Stimulated activated naive CD4-positive, alpha-beta T cell treated with Interleukin-2 at 50 U/mL for 16 hours (primary cell): Measurements from ENCODE around the gene DNLZ.
"Not testable (repeated sequence)": the region's sequence is repeated elsewhere in the genome, so short reads cannot be mapped to it uniquely, and the experiment has no call there.

Experiments
- DNase-seq: peaks from one replicate; lab custom pipeline; 2025; lab: John Stamatoyannopoulos, UW

Gene DNLZ

DNA sequence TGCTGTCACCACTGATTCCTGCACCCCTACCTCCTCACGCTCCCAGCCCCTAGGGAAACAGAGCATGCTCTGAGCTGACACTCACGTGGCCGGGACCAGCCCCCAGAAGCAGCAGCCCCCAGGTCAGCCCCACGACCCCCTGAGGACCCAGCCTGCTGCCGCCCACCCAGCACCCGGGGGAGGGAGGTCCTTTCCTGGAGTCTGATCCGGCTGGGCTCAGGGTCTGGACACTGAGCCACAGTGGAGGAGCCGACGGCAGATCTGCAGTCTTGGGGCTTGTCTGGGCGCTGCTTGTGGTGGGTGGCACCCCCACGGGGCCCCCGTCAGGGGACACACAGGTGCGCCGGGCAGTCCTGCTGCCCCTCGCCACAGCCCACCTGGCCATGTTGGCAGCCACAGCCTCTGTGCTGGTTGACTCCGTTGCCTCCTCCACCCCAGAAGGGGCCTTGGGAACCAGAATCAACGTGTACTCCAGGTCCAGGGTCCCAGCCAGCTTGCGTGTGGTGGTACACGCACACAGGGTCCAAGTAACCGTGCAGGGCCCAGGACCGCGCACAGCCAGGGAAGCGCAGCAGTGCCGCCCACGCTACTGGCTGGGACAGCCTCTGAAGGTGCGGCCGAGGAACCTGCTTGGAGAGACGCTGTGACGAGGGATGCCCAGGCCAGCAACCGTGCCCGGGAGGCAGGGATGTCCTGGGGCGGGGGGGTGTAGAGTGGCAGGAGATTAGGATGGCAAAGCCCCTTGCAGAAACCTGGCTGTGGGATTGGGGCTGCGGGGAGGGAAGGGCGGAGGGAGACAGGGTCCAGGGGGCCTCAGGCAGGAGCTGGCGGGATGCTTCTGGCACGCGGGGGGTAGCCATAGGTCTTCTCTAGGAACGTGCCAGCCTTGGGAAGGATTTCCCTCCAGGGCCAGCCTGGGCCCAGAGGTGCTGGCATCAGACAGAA, 3.5 kb downstream of the DNLZ start:
- DNase-seq: no peak

DNA sequence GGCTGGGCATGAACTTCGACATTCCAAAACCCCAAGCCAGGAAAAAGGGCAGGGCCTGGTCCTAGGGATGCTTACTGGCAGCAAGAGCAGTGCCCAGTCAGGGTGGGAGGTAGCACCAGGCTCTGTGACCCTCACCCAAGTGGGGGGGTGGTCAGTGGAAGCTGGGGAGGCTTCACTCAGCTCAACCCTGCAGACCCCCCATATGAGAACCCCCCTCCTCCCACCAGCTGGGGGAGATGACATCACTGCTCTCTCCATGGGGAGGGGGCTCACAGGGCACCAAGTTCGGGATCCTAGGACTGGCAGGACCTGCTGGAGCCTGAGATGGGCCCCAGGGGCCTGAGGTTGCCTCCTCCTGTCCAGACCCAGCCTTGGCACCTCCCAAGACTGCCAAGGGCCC, 4.7 kb downstream of the DNLZ start:
- no peak for DNase-seq

DNA sequence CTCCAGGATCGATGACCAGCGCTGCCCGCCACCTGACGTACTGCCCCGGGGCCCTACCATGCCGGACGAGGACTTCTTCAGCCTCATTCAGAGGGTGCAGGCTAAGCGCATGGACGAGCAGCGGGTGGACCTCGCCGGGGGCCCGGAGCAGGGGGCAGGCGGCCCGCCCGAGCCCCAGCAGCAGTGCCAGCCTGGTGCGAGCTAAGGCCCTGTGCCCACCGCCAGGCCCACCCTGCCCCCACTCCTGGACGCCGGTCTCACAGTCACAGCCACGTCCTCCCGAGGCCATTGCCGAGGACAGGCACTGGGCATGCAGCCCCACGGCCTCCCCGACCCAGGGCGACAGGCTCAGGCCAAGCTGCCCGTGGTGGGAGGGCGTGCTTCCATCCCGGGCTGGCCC, 5.5 kb downstream of the DNLZ start:
- DNase-seq: no peak

DNA sequence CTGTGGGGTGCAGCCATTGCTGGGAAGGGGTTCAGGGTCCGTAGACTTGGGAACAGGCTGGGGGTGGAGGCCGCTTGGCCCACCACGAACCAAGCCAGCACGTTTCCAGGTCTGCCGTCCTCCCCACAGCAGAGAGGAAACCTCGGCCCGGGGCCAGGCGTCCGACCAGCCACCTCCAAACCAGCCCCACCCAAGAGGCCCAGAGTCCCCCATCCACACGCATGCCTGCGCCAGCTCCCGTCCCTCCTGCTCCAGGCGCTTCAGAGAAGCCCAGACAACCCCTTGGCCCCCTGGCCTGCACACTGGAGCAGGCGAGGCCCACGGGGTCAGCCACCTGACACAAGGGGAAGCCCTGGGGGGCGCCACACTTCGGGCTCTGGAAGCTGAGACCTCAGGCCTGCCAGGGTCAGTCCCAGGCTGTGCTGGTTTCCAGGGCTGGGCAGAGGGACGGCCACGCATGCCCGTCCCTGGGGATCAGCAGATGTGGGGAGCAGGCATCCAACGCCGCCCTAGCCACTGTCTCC, 6.3 kb downstream of the DNLZ start:
- no peak for DNase-seq

DNA sequence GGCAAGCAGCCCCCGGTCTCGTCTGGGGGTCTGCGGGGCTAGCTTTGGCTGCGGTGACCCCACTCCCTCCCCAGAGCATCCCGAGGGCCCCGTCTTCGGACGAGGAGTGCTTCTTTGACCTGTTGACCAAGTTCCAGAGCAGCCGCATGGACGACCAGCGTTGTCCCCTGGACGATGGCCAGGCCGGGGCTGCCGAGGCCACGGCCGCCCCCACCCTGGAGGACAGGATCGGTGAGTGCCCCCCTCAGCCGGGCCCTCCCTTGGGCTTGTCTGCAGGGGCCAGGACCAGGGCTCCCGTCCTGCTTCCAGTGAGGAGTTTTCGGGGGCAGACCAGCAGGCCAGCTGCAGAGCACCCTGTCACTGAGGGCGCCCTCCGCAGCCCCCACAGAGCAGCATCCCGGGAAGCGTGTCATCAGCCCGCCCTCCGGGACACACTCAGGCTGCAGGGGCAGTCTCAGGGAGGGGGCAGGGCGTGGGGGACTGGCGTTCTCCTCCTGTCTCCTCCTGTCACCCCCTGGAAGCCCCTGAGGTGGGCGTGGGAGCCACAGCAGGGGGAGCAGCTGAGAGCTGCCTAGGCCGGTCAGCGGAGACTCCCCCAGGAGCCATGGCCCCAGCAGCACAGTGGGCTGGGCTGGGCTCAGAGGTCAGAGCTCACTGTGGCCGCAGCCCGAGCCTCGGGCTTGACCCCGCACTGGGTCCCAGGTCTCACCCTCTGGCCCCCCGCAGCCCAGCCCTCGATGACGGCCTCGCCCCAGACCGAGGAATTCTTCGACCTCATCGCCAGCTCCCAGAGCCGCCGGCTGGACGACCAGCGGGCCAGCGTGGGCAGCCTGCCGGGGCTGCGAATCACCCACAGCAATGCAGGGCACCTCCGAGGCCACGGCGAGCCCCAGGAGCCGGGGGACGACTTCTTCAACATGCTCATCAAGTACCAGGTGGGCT, 7.7 kb downstream of the DNLZ start:
- DNase-seq: no peak

DNA sequence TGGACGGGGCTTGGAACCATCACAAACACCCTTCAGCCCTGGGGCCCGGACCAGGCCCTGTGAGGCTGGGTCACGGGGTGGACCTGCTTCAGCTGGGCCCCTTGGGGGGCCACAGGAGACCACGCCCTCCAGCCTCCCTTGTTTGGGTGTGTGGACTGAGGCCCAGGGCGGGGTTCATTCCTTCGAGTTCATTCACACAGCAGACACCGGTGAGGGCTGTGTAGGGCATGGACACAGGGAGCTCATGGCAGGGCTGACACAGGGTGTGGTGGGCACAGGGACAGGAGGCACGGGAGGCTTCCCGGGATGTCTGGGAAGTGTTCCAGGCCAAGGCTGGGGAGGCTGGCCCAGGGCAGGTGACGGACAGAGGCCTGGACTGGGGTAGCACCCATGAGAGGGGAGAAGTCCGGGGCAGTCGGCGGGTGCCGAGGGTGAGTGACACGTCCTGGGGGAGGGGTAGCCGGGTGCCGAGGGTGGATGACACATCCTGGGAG, 8.9 kb downstream of the DNLZ start:
- no peak for DNase-seq

DNA sequence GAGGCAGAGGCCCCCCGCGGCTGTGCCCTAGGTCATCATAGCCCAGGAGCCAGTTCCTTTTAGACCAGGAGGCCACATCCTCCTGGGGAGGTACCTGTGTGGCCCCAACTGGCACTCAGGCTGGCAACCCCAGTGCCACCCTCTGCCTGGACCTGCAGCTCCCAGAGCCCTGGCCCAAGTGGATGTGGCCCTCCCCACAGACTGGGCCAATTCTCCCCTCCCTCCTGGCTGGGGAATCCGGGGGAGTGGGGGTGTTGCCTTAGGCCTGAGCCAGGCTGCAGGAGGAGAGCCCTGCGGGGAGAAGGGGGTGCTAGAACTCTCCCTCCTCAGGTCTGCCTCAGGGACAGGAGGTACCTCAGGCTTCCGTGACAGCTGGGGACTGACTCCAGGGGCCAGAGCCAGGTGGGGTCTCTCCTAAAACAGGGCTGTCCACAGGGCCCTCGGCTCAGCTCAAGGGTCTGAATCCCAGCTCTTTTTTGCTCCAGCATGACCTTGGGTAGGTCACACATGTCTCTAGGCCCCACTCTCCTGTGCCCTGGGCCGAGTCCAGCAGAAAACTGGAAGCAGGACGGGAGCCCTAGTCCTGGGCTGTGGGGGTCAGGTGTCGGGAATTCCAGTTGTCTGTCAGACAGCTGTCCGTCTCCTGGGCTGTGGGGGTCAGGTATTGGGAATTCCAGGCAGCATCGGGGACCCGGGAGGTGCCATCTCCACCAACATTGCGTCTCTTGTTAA, 9.6 kb downstream of the DNLZ start:
- no peak for DNase-seq

DNA sequence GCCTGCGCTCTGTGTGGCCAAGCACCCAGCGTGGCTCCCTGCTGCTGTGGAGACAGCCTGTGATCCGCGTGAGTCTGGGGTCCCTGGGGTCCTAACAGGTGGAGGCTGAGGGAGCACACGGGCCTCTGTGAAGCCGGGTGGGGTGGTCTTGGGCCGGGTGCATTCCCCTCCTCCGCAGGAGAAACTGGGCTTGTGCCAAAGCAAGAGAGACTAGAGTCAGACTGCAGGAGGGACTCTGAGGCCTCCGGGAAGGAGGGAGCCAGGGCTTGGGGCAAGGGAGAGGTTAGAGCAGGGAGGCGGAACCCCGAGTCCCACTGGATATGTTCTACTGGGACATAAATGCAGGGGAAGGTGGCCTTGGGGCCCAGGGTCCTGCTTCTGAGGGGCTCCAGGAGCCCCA, 10.5 kb downstream of the DNLZ start:
- no peak for DNase-seq

DNA sequence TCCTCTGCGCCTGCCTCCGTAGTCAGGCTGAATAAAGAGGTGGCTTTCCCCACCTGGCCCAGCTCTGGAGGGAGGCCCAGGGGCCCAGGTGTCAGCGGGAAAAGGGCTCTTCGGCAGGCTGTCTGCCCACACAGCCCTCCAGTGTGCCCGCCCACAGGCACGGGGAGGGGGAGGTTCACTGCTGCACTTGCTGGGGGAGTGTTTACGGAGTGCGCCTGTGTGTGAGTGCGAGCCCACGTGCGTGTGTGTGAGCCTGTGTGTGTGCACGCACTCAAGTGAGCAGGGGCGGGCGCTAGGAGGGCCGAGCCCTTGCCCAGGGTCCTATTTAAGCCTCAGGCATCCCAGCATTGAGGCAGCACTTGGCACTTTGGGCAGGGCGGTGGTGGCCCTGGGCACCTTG, 10.9 kb downstream of the DNLZ start:
- DNase-seq: no peak

DNA sequence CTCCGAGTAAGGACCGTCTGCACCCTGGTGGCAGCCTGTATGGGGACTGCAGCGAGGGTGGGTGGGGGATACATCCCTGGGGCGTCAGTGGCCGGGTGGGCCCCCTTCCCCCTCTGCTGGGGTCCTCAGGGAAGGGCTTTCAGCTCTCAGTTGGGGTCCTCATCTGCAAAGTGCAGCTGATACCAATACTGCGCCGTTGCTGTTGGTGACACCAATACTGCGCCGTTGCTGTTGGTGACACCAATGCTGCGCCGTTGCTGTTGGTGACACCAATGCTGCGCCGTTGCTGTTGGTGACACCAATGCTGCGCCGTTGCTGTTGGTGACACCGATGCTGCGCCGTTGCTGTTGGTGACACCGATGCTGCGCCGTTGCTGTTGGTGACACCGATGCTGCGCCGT, 11.7 kb downstream of the DNLZ start:
- not testable (repeated sequence) for DNase-seq

DNA sequence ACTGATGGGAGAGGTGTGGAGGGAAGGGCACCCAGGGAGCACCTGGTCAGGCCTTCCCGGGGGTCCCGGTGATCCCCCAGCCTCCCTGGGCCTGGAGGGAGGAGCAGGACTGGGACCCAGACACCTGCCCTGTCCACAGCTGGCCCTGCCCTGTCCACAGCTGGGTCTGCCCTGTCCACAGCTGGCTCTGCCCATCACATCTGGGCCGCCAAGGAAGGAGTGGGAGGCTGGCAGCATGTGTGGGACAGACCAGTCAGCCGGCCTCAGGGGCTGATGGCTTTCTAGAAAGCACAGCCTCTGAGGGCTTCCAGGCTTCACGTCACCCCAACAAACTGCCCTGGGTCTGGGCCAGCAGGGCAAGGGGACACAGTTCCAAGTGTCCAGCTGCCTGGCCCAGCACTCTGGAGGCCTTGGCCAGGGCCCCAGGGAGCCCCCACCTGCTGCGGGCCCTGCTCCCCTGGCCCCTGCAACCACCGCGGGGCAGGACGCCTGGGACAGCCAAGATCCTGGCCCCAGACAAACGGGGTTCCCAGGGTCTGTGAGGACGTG, 12.2 kb downstream of the DNLZ start:
- DNase-seq: no peak

DNA sequence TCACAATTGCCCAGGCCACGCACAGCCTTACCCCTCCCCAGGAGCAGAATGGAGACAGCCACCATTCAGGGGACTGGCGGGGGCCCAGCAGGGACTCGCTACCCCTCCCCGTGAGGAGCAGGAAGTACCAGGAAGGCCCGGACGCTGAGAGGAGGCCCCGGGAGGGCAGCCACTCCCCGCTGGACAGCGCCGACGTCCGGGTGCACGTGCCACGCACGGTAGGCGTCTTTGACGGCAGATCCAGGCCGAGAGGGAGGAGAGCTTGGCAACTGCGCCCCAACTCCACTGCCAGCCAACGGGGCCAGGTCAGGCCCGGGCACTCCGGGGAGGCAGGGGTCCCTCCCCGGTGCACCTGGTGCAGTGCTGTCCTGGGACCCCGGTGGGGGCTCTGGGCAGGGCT, 14.0 kb downstream of the DNLZ start:
- no peak for DNase-seq

DNA sequence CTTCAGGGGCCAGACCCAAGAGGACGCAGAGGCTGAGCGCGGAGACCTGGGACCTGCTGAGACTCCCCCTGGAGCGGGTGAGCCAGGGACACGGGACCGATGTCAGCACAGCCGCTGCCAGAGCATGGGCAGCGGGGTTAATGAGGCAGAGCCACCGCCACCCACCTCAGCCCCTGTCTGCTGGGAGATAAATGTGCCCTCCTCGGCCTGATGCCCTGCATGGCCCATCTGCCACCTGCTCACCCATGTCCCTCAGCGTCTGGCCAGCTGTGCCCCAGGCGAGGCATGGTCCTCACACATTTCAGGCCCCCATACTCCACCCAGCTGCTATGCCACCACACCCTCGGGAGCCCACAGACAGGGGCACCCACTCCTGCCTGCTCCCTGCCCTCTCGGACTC, 14.9 kb downstream of the DNLZ start:
- no peak for DNase-seq

DNA sequence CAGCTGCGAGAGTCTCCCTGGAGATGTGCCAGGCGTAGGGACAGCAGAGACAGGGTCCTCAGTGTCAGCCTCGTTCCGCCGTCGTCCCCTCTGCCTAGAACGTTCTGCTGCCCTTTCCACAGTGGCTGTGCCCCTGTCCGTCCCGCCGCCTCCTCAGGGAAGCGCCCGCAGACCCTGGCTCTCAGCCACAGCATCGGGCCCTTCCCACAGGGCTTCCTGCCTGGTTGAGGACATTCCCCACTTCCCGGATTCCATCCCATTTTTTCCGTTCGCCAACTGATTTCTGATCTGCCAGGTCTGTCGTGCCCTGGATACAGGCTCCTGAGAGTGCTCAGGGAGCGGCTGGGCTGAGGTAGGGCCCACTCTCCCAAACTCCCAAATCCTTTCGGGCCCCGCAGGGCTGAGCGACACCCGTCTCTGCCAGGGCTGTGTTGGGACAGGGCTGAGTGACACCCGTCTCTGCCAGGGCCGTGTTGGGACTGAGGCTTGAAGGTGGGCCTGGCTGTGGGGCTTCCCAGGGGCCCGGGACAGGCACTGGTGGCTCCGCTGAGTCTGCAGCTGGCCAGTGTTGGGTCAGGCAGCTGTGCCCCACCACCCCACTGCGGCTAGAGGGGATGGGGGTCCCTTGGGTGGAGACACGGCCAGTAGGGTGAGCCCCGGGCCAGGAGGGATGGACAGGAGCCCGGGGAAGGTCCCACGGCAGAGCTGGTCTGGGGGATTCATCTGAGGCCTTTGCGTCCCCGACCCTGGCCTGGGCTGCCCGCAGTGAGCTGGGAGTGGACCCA, 15.9 kb downstream of the DNLZ start:
- DNase-seq: no peak

DNA sequence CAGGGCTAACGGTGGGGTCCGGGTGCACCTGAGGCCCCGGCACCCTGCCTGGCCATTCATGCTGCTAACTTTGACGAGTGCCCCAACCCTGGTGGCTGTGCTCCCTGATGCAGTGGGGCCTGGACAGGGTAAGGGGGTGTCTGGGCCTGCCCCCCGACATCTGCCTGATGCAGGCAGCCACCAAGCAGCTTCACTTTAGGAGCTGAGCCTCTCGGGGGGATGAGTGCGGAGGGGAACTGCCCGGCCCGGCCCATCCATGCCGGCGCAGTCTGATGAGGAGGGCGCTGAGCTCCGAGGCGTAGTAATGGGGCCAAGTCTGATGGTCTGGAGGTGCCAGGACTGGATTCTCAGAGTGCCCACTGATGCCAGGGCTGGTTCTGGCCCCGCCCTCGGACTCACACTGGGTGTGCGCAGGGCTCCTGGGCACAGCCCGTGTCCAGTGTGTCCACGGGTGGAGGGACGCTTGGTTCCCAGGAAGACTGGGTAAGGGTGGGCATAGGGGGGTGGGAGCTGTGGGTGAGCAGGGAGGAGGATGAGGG, 16.5 kb downstream of the DNLZ start:
- DNase-seq: no peak

DNA sequence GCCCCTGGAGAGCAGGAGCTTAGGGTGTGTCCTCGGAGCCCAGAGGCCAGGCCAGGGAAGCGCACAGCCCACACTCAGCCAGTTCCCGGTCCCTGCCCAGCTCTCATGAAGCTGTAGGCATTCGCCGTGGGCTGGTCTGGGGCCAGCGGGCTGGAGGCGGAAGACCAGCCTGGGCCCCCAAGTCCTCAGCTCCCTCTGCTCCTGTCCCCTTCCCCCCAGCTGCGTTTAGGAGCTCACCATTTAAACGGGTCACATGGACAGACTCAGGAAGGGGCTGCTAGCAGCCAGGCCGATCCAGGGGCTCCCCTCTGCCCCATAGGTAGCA, 17.4 kb downstream of the DNLZ start:
- DNase-seq: no peak

DNA sequence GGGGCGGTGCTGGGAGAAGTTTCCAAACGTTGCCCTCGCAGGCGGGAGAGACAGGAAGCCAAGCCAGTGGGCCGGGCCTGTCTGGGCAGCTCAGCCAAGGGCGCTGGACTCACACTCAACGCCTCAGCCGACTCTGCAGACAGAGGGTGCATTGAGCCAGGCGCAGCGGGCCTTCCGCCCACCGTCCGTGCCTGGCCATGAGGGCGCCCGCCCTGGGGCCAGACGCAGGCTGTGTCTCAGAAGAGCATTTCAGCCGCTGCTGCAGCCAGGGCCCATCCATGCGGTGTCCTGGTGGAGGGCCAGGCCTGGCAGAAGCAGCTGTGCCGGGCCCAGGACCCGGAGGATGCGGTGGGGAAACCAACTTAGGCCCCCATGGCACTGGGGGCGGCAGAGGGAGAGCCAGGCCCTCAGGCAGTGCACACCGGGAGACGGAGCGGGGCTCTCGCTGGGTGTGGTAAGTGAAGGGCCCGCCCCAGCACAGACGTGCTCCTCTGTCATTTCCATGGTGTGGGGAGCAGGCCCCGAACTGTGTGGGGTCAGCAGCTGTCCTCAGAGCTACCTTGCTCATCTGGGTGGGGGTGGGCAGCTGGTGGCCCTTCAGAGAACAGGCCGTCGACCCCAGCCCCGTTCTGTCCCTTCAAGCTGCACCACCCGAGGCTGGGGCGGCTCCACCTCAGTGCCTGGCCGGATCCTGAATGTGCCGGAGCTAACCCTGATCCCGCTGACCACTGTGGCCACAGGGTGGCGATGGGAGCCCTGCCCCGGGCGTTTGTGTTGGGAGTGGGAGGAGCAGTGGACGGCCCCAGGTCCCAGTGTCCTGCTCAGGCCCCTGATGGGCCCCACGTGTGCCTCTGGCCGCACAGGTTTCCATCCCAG, 18.0 kb downstream of the DNLZ start:
- no peak for DNase-seq

DNA sequence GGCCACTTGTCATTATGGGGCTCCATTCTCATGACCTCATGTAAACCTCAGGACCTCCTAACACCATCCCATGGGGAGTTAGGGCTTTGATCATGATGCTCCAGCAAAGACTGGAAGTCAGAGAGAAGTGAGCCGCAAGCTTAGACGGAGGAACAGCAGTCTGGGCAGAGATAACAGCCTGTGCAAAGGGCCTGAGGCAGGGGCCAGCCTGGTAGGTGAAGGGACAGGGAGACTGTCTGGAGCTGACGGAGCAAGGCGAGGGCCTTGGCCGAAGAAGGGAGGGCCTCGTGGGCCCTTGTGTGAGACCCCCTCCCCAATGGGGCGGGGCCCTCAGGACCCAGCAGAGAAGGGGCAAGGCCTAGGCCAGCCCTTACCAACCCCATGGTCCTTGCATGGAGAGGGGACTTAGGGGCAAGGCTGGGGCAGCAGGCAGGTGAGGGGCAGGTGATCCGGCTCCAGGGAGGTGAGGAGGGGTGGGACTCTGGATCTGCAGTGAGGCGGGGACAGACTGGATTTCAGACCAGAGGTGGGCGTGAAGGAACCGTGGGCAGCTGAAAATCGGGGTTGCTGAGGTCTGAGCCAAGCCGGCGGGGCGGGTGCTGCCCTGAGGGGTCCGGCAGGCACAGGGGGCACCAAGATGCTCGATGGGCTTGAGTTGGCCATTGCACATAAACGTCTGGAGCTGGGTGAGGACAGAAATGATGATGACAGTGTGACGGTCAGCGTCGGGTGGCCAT, 18.8 kb downstream of the DNLZ start:
- no peak for DNase-seq

DNA sequence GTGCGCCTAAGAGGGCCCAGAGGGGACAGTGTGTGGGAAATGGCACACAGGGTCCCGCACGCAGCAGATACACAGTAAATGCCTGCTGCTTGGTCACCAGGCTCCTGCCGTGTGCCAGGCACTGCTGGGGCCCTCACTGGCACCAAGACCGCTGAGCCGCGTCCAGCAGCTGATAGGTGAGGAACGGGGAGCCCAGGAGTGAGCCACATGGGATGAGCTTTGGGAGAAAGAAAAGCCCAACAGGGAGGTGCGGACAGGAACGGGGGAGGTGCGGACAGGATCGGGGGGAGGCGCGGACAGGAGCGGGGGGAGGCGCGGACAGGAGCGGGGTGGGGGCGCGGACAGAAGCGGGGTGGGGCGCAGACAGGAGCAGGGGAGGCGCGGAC, 19.7 kb downstream of the DNLZ start:
- no peak for DNase-seq
